Adipose tissue (tissue), 3 donors: ENCODE results near the gene CREM. TPM values are rescaled to one million over a fixed set of nuclear protein-coding genes. Genes with fewer than 3 reads are reported as not detected.

Experiments
- H3K27ac ChIP-seq: one replicate; pipeline ENCODE4 v1.5.1; 2013; ENCODE audit warnings: low read depth, low read length
- WGBS, 3 donors: extraction: QIAGEN DNeasy Blood & Tissue Kit; methylation state at CpG; one replicate each; pipeline ENCODE4 v1.1.7; 2013; 5-methylcytosine and 5-hydroxymethylcytosine counted together
- polyA plus RNA-seq, 3 donors: library from polyadenylated mRNA; stranded (reverse); fragments of 200-250 nt; gene quantifications; one replicate each; pipeline ENCODE4 v1.2.3, GENCODE V29; 2013
- donor health status: healthy with polysubstance abuse.
- donor health status: Bipolar disorder and iron deficiency.
- donor health status: healthy.

Gene CREM
- polyA plus RNA-seq, 3 donors = 16.6 to 143 (median 75.4) TPM

- no peak overlapping the region for H3K27ac ChIP-seq
- WGBS, 3 donors = 91 to 94% (median 94%) methylated on average over 15 of the region's 15 CpGs
Observed at GRCh38 chr10:35237766-35238512, 111.3 kb downstream of the CREM start.

DNA sequence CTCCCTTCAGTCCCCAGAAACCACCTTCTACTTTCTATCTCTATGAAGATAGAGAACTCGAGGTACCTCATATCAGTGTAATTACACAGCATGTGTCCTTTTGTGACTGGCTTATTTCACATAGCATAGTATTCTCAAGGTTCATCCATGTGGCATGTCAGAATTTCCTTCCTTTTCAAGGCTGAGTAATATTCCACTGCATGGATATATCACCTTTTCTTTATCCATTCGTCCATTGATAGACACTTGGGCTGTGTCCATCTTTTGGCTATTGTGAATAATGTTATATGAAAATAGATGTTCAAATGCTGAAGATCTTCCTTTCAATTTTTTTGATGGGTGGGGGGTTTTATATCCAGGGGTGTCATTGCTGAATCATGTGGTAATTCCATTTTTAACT, 117.9 kb downstream of the CREM start:
- 59 to 92% (median 84%) methylated on average over 2 of the region's 2 CpGs for WGBS, 3 donors
- no peak overlapping the region for H3K27ac ChIP-seq

DNA sequence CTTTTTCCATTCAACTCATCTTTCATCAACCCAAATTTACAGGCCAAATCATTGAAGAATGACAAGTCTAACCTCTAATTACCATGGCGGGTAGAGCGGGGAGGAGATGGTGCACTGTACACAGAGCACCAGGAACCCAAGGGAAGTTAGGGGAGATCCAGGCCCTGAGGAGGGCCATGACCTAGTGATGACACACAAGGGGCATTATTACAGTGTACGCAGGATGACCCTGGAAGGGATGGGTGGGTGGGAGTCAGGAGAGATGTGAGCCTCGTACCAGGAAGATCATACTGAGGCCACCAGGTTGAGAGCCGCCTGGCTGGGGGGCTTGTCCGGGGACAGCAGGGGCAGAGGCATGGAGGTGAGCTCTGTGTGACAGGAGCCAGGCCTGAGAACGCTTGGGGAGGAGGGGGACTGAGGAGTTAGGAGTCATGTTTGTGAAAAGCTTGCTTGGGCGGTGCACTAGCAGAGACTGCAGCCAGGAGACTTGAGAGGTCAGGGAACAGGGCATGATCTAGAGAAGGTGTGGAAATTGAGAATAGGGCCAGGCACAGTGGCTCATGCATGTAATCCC, 120.2 kb downstream of the CREM start:
- 87 to 94% (median 91%) methylated on average over 8 of the region's 8 CpGs for WGBS, 3 donors
- no peak overlapping the region for H3K27ac ChIP-seq

DNA sequence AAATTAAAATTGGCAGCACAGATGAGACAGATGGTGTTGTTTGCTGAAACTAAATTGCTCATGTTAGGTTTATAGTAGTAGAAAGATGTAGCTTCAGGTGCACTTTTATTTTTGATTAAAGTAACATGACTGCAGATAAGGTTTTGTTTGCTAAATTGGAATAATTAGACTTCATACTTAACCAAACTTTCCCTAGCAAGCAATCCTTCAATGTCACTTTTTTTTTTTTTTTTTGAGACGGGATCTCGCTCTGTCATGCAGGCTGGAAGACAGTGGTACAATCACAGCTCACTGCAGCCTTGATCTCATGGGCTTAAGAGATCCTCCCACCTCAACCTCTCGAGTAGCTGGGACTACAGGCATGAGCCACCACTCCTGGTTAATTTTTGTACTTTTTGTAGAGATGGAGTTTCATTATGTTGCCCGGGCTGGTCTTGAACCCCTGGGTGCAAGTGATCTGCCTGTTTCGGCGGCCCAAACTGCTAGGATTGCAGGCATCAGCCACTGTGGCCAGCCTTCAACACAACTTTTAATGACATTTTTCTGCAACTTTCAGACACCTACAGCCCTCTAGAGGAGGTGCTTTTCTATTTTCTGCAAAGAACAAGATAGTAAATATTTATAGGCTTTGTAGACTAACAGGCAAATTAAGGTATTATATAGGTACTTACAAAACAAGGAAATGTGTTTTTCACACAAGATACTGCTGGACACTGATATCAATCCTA, 124.9 kb downstream of the CREM start:
- WGBS, 3 donors = 78 to 91% (median 84%) methylated on average over 6 of the region's 6 CpGs
- H3K27ac ChIP-seq = no peak overlapping the region

- 85 to 92% (median 91%) methylated on average over 3 of the region's 3 CpGs for WGBS, 3 donors
- H3K27ac ChIP-seq = no peak overlapping the region
Observed at GRCh38 chr10:35257057-35257983, 130.7 kb downstream of the CREM start.

DNA sequence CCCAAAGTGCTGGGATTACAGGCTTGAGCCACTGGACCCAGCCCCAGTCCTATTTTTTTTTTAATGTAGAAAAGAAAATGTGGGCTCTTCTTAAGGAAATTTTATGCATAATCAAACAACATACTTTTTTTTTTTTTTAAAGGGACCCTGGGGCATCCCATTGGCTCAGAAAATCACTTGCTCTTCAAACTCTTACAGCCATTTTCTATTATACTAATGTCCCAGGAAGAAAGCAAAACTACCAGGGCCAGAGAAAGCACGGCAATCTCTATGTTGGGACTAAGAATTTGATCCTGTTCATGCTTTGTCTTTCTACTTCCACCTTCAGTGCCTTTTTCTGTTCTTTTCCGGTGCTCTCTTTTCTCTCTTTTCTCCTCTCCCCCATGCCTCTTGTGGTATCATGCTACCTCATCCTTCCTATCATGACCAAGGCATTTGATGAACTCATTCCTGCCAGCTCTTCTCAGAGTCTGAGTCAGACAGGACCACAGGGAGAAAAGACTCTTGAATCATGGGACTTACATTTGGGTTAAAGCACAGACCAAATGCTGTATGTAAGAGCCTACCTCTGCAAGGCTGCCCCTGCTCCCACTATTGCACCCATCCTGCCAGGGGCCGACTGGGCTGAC, 133.2 kb downstream of the CREM start:
- no peak overlapping the region for H3K27ac ChIP-seq

GRCh38 chr10:35262436-35262835, 135.8 kb downstream of the CREM start:
- WGBS, 3 donors = 96 to 98% (median 98%) methylated on average over 5 of the region's 5 CpGs

More for the DNA sequence above, 133.2 kb downstream of the CREM start:
- 63 to 66% (median 64%) methylated on average over 3 of the region's 3 CpGs for WGBS, 3 donors

More at GRCh38 chr10:35262436-35262835, 135.8 kb downstream of the CREM start:
- no peak overlapping the region for H3K27ac ChIP-seq

Other genes starting within 250 kb of the CREM start
- gene CUL2, start 36.5 kb upstream of the CREM start, polyA plus RNA-seq = 10 to 100 TPM in 2 of 3 donors, 1 to 10 TPM in 1; 7.2 to 12.8 (median 12.0) TPM
- gene CCNY, start 209.7 kb downstream of the CREM start, polyA plus RNA-seq = 10 to 100 TPM; 14.0 to 38.6 (median 24.6) TPM